Epithelial cell of esophagus (primary cell): ENCODE results near the gene UNKL.
A peak's percentile ranks its signal among the peaks of the same experiment; 100 is the strongest.
"Not testable (repeated sequence)": the region's sequence is repeated elsewhere in the genome, so short reads cannot be mapped to it uniquely, and the experiment has no call there.

ENCODE experiments used
- DNase-seq: peaks from one replicate; pipeline ENCODE4 v3.0.0; 2010; ENCODE audit warnings: low read depth
- H3K4me3 ChIP-seq: 2 replicates; pipeline ENCODE4 v1.5.1; 2011; ENCODE audit warnings: mild to moderate bottlenecking, low read length, control low read depth
- CTCF ChIP-seq: IDR thresholded peaks from 2 replicates; pipeline ENCODE4 v1.5.1; 2011; ENCODE audit warnings: low read depth, mild to moderate bottlenecking, low read length, control low read depth, inconsistent platforms; ENCODE audit not compliant: insufficient read depth; ENCODE audit errors: missing control alignments

UNKL gene

GRCh38 chr16:1331712-1332617 is 82.5 kb downstream of the UNKL start:
- no peak overlapping the region for H3K4me3 ChIP-seq

GRCh38 chr16:1330931-1331711 is 83.4 kb downstream of the UNKL start:
- no peak for DNase-seq
- peak; percentile 16 for TF ChIP-seq CTCF
- no peak overlapping the region for H3K4me3 ChIP-seq

More at GRCh38 chr16:1331712-1332617, 82.5 kb downstream of the UNKL start:
- peak; percentile 41 for DNase-seq
- no peak for TF ChIP-seq CTCF

- no peak for DNase-seq
- no peak overlapping the region for H3K4me3 ChIP-seq
- peak; percentile 40 for TF ChIP-seq CTCF
Measured at GRCh38 chr16:1330260-1330914, 84.1 kb downstream of the UNKL start.

- not testable (repeated sequence) for H3K4me3 ChIP-seq, DNase-seq
Measured at GRCh38 chr16:1328961-1329360, 85.5 kb downstream of the UNKL start.

GRCh38 chr16:1328136-1328535 is 86.4 kb downstream of the UNKL start:
- not testable (repeated sequence) for DNase-seq, H3K4me3 ChIP-seq

GRCh38 chr16:1327619-1327947 is 86.9 kb downstream of the UNKL start:
- DNase-seq, result no peak
- no peak for TF ChIP-seq CTCF
- H3K4me3 ChIP-seq, result no peak overlapping the region

GRCh38 chr16:1326946-1327618 is 87.4 kb downstream of the UNKL start:
- H3K4me3 ChIP-seq, result no peak overlapping the region

More at GRCh38 chr16:1326946-1327618, 87.4 kb downstream of the UNKL start:
- DNase-seq, result no peak
- TF ChIP-seq CTCF, result no peak
